ENCODE data around the gene SUDS3. TPM values are rescaled to one million over a fixed set of nuclear protein-coding genes. Genes with fewer than 3 reads are reported as not detected.
"Not testable (repeated sequence)": the region's sequence is repeated elsewhere in the genome, so short reads cannot be mapped to it uniquely, and the experiment has no call there.

Gene SUDS3
- total RNA-seq, 1 donor from 2014 or later: 26.1 TPM

- H3K4me1 ChIP-seq (ENCODE audit: control insufficient read depth in 3 of 3, insufficient read depth in 3 of 3, low read length in 3 of 3): peaks cover 5 to 14% (median 5%) of the 10 kb centered on the region in 3 donors
- no peaks in the 10 kb centered on the region for H3K9me3 ChIP-seq (ENCODE audit: control insufficient read depth in 3 of 3, low read length in 3 of 3)
- H3K4me3 ChIP-seq (ENCODE audit: low read length in 3 of 3): no peak overlapping the region
- H3K36me3 ChIP-seq (ENCODE audit: control insufficient read depth in 3 of 3, insufficient read depth in 3 of 3, low read length in 3 of 3): peaks cover 26 to 73% (median 51%) of the 10 kb centered on the region in 3 donors
- no peak overlapping the region for H3K9ac ChIP-seq (ENCODE audit: low read depth in 1 of 3, low read length in 3 of 3)
- no peaks in the 10 kb centered on the region for H3K27me3 ChIP-seq (ENCODE audit: control insufficient read depth in 3 of 3, insufficient read depth in 3 of 3, low read length in 3 of 3)
- no peak overlapping the region for H3K27ac ChIP-seq (ENCODE audit: low read depth, low read length)
Observed at GRCh38 chr12:118391424-118391823, 15.1 kb downstream of the SUDS3 start.

GRCh38 chr12:118391836-118392235 lies 15.5 kb downstream of the SUDS3 start:
- H3K4me1 ChIP-seq (ENCODE audit: control insufficient read depth in 3 of 3, insufficient read depth in 3 of 3, low read length in 3 of 3): peaks cover 5 to 14% (median 5%) of the 10 kb centered on the region in 3 donors
- no peaks in the 10 kb centered on the region for H3K27me3 ChIP-seq (ENCODE audit: control insufficient read depth in 3 of 3, insufficient read depth in 3 of 3, low read length in 3 of 3)
- H3K4me3 ChIP-seq (ENCODE audit: low read length in 3 of 3): no peak overlapping the region
- no peaks in the 10 kb centered on the region for H3K9me3 ChIP-seq (ENCODE audit: control insufficient read depth in 3 of 3, low read length in 3 of 3)
- peaks cover 23 to 69% (median 50%) of the 10 kb centered on the region in 3 donors for H3K36me3 ChIP-seq (ENCODE audit: control insufficient read depth in 3 of 3, insufficient read depth in 3 of 3, low read length in 3 of 3)
- H3K27ac ChIP-seq (ENCODE audit: low read depth, low read length): no peak overlapping the region
- no peak overlapping the region for H3K9ac ChIP-seq (ENCODE audit: low read depth in 1 of 3, low read length in 3 of 3)

GRCh38 chr12:118397708-118398440 lies 21.5 kb downstream of the SUDS3 start:
- H3K9me3 ChIP-seq (ENCODE audit: control insufficient read depth in 3 of 3, low read length in 3 of 3): no peaks in the 10 kb centered on the region
- H3K4me1 ChIP-seq (ENCODE audit: control insufficient read depth in 3 of 3, insufficient read depth in 3 of 3, low read length in 3 of 3): peaks cover 0 to 6% (median 2%) of the 10 kb centered on the region in 3 donors
- H3K9ac ChIP-seq (ENCODE audit: low read depth in 1 of 3, low read length in 3 of 3): no peak overlapping the region
- no peak overlapping the region for H3K27ac ChIP-seq (ENCODE audit: low read depth, low read length)
- no peak overlapping the region for H3K4me3 ChIP-seq (ENCODE audit: low read length in 3 of 3)
- peaks cover 12 to 63% (median 57%) of the 10 kb centered on the region in 3 donors for H3K36me3 ChIP-seq (ENCODE audit: control insufficient read depth in 3 of 3, insufficient read depth in 3 of 3, low read length in 3 of 3)
- H3K27me3 ChIP-seq (ENCODE audit: control insufficient read depth in 3 of 3, insufficient read depth in 3 of 3, low read length in 3 of 3): no peaks in the 10 kb centered on the region

GRCh38 chr12:118398524-118398923 lies 22.2 kb downstream of the SUDS3 start:
- H3K27me3 ChIP-seq (ENCODE audit: control insufficient read depth in 3 of 3, insufficient read depth in 3 of 3, low read length in 3 of 3): no peaks in the 10 kb centered on the region
- H3K9me3 ChIP-seq (ENCODE audit: control insufficient read depth in 3 of 3, low read length in 3 of 3): no peaks in the 10 kb centered on the region
- H3K9ac ChIP-seq (ENCODE audit: low read depth in 1 of 3, low read length in 3 of 3): no peak overlapping the region
- H3K36me3 ChIP-seq (ENCODE audit: control insufficient read depth in 3 of 3, insufficient read depth in 3 of 3, low read length in 3 of 3): peaks cover 17 to 70% (median 58%) of the 10 kb centered on the region in 3 donors
- peaks cover 0 to 6% (median 2%) of the 10 kb centered on the region in 3 donors for H3K4me1 ChIP-seq (ENCODE audit: control insufficient read depth in 3 of 3, insufficient read depth in 3 of 3, low read length in 3 of 3)
- no peak overlapping the region for H3K4me3 ChIP-seq (ENCODE audit: low read length in 3 of 3)
- H3K27ac ChIP-seq (ENCODE audit: low read depth, low read length): no peak overlapping the region

- H3K36me3 ChIP-seq (ENCODE audit: control insufficient read depth in 3 of 3, insufficient read depth in 3 of 3, low read length in 3 of 3): peaks cover 20 to 72% (median 60%) of the 10 kb centered on the region in 3 donors
- H3K4me1 ChIP-seq (ENCODE audit: control insufficient read depth in 3 of 3, insufficient read depth in 3 of 3, low read length in 3 of 3): peaks cover 0 to 5% (median 2%) of the 10 kb centered on the region in 3 donors
- H3K27ac ChIP-seq (ENCODE audit: low read depth, low read length): no peak overlapping the region
- H3K27me3 ChIP-seq (ENCODE audit: control insufficient read depth in 3 of 3, insufficient read depth in 3 of 3, low read length in 3 of 3): no peaks in the 10 kb centered on the region
- no peaks in the 10 kb centered on the region for H3K9me3 ChIP-seq (ENCODE audit: control insufficient read depth in 3 of 3, low read length in 3 of 3)
- H3K9ac ChIP-seq (ENCODE audit: low read depth in 1 of 3, low read length in 3 of 3): no peak overlapping the region
- no peak overlapping the region for H3K4me3 ChIP-seq (ENCODE audit: low read length in 3 of 3)
Observed at GRCh38 chr12:118398940-118399339, 22.6 kb downstream of the SUDS3 start.

- Histone ChIP-seq H3K4me1 (ENCODE audit: control insufficient read depth in 3 of 3, insufficient read depth in 3 of 3, low read length in 3 of 3) (no peaks in the 10 kb centered on the region), H3K9ac (ENCODE audit: low read depth in 1 of 3, low read length in 3 of 3) (no peak overlapping the region), H3K36me3 (ENCODE audit: control insufficient read depth in 3 of 3, insufficient read depth in 3 of 3, low read length in 3 of 3) (peaks cover 20 to 70% (median 56%) of the 10 kb centered on the region in 3 donors), H3K27me3 (ENCODE audit: control insufficient read depth in 3 of 3, insufficient read depth in 3 of 3, low read length in 3 of 3) (no peaks in the 10 kb centered on the region), H3K9me3 (ENCODE audit: control insufficient read depth in 3 of 3, low read length in 3 of 3) (no peaks in the 10 kb centered on the region), H3K4me3 (ENCODE audit: low read length in 3 of 3) (no peak overlapping the region), H3K27ac (ENCODE audit: low read depth, low read length) (no peak overlapping the region)
Observed at GRCh38 chr12:118402251-118402650, 25.9 kb downstream of the SUDS3 start.

GRCh38 chr12:118404876-118405521 lies 28.6 kb downstream of the SUDS3 start:
- no peak overlapping the region for H3K9ac ChIP-seq (ENCODE audit: low read depth in 1 of 3, low read length in 3 of 3)
- no peaks in the 10 kb centered on the region for H3K4me1 ChIP-seq (ENCODE audit: control insufficient read depth in 3 of 3, insufficient read depth in 3 of 3, low read length in 3 of 3)
- no peaks in the 10 kb centered on the region for H3K9me3 ChIP-seq (ENCODE audit: control insufficient read depth in 3 of 3, low read length in 3 of 3)
- no peak overlapping the region for H3K4me3 ChIP-seq (ENCODE audit: low read length in 3 of 3)
- H3K27ac ChIP-seq (ENCODE audit: low read depth, low read length): no peak overlapping the region
- H3K27me3 ChIP-seq (ENCODE audit: control insufficient read depth in 3 of 3, insufficient read depth in 3 of 3, low read length in 3 of 3): no peaks in the 10 kb centered on the region
- H3K36me3 ChIP-seq (ENCODE audit: control insufficient read depth in 3 of 3, insufficient read depth in 3 of 3, low read length in 3 of 3): peaks cover 14 to 51% (median 48%) of the 10 kb centered on the region in 3 donors

GRCh38 chr12:118408241-118408640 lies 31.9 kb downstream of the SUDS3 start:
- not testable (repeated sequence) for H3K9me3 ChIP-seq (ENCODE audit: control insufficient read depth in 3 of 3, low read length in 3 of 3); H3K9ac ChIP-seq (ENCODE audit: low read depth in 1 of 3, low read length in 3 of 3); H3K27ac ChIP-seq (ENCODE audit: low read depth, low read length); H3K4me3 ChIP-seq (ENCODE audit: low read length in 3 of 3); H3K27me3 ChIP-seq (ENCODE audit: control insufficient read depth in 3 of 3, insufficient read depth in 3 of 3, low read length in 3 of 3); H3K4me1 ChIP-seq (ENCODE audit: control insufficient read depth in 3 of 3, insufficient read depth in 3 of 3, low read length in 3 of 3)
- peaks cover 15 to 48% (median 46%) of the 10 kb centered on the region in 3 donors for H3K36me3 ChIP-seq (ENCODE audit: control insufficient read depth in 3 of 3, insufficient read depth in 3 of 3, low read length in 3 of 3)

GRCh38 chr12:118409834-118410233 lies 33.5 kb downstream of the SUDS3 start:
- Histone ChIP-seq H3K27me3 (ENCODE audit: control insufficient read depth in 3 of 3, insufficient read depth in 3 of 3, low read length in 3 of 3) (no peaks in the 10 kb centered on the region), H3K4me3 (ENCODE audit: low read length in 3 of 3) (no peak overlapping the region), H3K27ac (ENCODE audit: low read depth, low read length) (no peak overlapping the region), H3K9ac (ENCODE audit: low read depth in 1 of 3, low read length in 3 of 3) (no peak overlapping the region), H3K4me1 (ENCODE audit: control insufficient read depth in 3 of 3, insufficient read depth in 3 of 3, low read length in 3 of 3) (no peaks in the 10 kb centered on the region), H3K9me3 (ENCODE audit: control insufficient read depth in 3 of 3, low read length in 3 of 3) (no peaks in the 10 kb centered on the region), H3K36me3 (ENCODE audit: control insufficient read depth in 3 of 3, insufficient read depth in 3 of 3, low read length in 3 of 3) (peaks cover 15 to 52% (median 48%) of the 10 kb centered on the region in 3 donors)

GRCh38 chr12:118417942-118418341 lies 41.6 kb downstream of the SUDS3 start:
- H3K36me3 ChIP-seq (ENCODE audit: control insufficient read depth in 3 of 3, insufficient read depth in 3 of 3, low read length in 3 of 3): peaks cover 19 to 31% (median 30%) of the 10 kb centered on the region in 3 donors
- no peak overlapping the region for H3K27ac ChIP-seq (ENCODE audit: low read depth, low read length)
- H3K4me3 ChIP-seq (ENCODE audit: low read length in 3 of 3): no peak overlapping the region
- H3K27me3 ChIP-seq (ENCODE audit: control insufficient read depth in 3 of 3, insufficient read depth in 3 of 3, low read length in 3 of 3): no peaks in the 10 kb centered on the region
- no peaks in the 10 kb centered on the region for H3K4me1 ChIP-seq (ENCODE audit: control insufficient read depth in 3 of 3, insufficient read depth in 3 of 3, low read length in 3 of 3)
- H3K9me3 ChIP-seq (ENCODE audit: control insufficient read depth in 3 of 3, low read length in 3 of 3): no peaks in the 10 kb centered on the region
- H3K9ac ChIP-seq (ENCODE audit: low read depth in 1 of 3, low read length in 3 of 3): no peak overlapping the region

Data from skeletal muscle tissue (tissue), 4 donors.